Stimulated activated CD4-positive, alpha-beta T cell treated with anti-CD3 and anti-CD28 coated beads, Interleukin-1b, Interleukin-23, amount 100 ng/mL, for 1 hour (primary cell): ENCODE results near the gene ELAPOR1.
"Not testable (repeated sequence)": the region's sequence is repeated elsewhere in the genome, so short reads cannot be mapped to it uniquely, and the experiment has no call there.

Experiments
- DNase-seq, 2 donors: peaks; one replicate each; pipeline ENCODE4 v3.0.0-alpha.2; 2020; ENCODE audit warnings: low read depth in 2 of 2

ELAPOR1 gene

GRCh38 chr1:109135940-109136339 is 22.0 kb downstream of the ELAPOR1 start:
- no peak for DNase-seq

GRCh38 chr1:109136766-109137165 is 22.9 kb downstream of the ELAPOR1 start:
- no peak for DNase-seq

- no peak for DNase-seq
Observed at GRCh38 chr1:109137958-109138357, 24.0 kb downstream of the ELAPOR1 start.

- DNase-seq, result no peak
Observed at GRCh38 chr1:109138358-109138757, 24.4 kb downstream of the ELAPOR1 start.

GRCh38 chr1:109140392-109140791 is 26.5 kb downstream of the ELAPOR1 start:
- DNase-seq, result no peak

GRCh38 chr1:109142260-109142659 is 28.3 kb downstream of the ELAPOR1 start:
- no peak for DNase-seq

- not testable (repeated sequence) for DNase-seq
Observed at GRCh38 chr1:109142725-109143124, 28.8 kb downstream of the ELAPOR1 start.

GRCh38 chr1:109148987-109149561 is 35.2 kb downstream of the ELAPOR1 start:
- DNase-seq, result no peak

GRCh38 chr1:109149874-109150601 is 36.1 kb downstream of the ELAPOR1 start:
- no peak for DNase-seq

- DNase-seq, result no peak
Observed at GRCh38 chr1:109151146-109151990, 37.5 kb downstream of the ELAPOR1 start.

- no peak for DNase-seq
Observed at GRCh38 chr1:109152196-109152595, 38.3 kb downstream of the ELAPOR1 start.

GRCh38 chr1:109156916-109157385 is 43.0 kb downstream of the ELAPOR1 start:
- DNase-seq, result no peak

GRCh38 chr1:109158433-109158832 is 44.5 kb downstream of the ELAPOR1 start:
- no peak for DNase-seq

GRCh38 chr1:109159326-109159725 is 45.4 kb downstream of the ELAPOR1 start:
- no peak for DNase-seq

- no peak for DNase-seq
Observed at GRCh38 chr1:109160071-109160840, 46.3 kb downstream of the ELAPOR1 start.

- no peak for DNase-seq
Observed at GRCh38 chr1:109161858-109162606, 48.1 kb downstream of the ELAPOR1 start.

- DNase-seq, result no peak
Observed at GRCh38 chr1:109162626-109163025, 48.7 kb downstream of the ELAPOR1 start.

- DNase-seq, result no peak
Observed at GRCh38 chr1:109163551-109163950, 49.6 kb downstream of the ELAPOR1 start.
